Measurements from ENCODE around the gene CDHR1.

The CDHR1 gene

GRCh38 chr10:84190621-84191020 lies 3.7 kb upstream of the CDHR1 start:
- TF ChIP-seq TAF1 (IDR thresholded peaks at IDR 0.05; ENCODE audit: borderline replicate concordance, insufficient read depth, low read length) (no peak), POLR2AphosphoS5 (IDR thresholded peaks at IDR 0.05; ENCODE audit: low read depth, low read length) (no peak), REST (IDR thresholded peaks at IDR 0.05; ENCODE audit: insufficient read depth in 1 of 2, low read depth in 2 of 2, low read length in 2 of 2) (no peak), SIN3A (IDR thresholded peaks at IDR 0.05; ENCODE audit: borderline replicate concordance, insufficient read depth, low read length) (no peak), FOXP2 (optimal IDR thresholded peaks at IDR 0.05; ENCODE audit: borderline replicate concordance, extremely low read depth, extremely low read length, insufficient read depth) (no peak)

- TF ChIP-seq FOXP2 (optimal IDR thresholded peaks at IDR 0.05; ENCODE audit: borderline replicate concordance, extremely low read depth, extremely low read length, insufficient read depth), result no peak
- no peak for TF ChIP-seq REST (IDR thresholded peaks at IDR 0.05; ENCODE audit: insufficient read depth in 1 of 2, low read depth in 2 of 2, low read length in 2 of 2)
- no peak for TF ChIP-seq SIN3A (IDR thresholded peaks at IDR 0.05; ENCODE audit: borderline replicate concordance, insufficient read depth, low read length)
- TF ChIP-seq POLR2AphosphoS5 (IDR thresholded peaks at IDR 0.05; ENCODE audit: low read depth, low read length), result no peak
- TF ChIP-seq TAF1 (IDR thresholded peaks at IDR 0.05; ENCODE audit: borderline replicate concordance, insufficient read depth, low read length), result no peak
These were observed 3.2 kb upstream of the CDHR1 start for GRCh38 chr10:84191106-84191505.

- TF ChIP-seq POLR2AphosphoS5 (IDR thresholded peaks at IDR 0.05; ENCODE audit: low read depth, low read length), result no peak
- TF ChIP-seq SIN3A (IDR thresholded peaks at IDR 0.05; ENCODE audit: borderline replicate concordance, insufficient read depth, low read length), result no peak
- TF ChIP-seq TAF1 (IDR thresholded peaks at IDR 0.05; ENCODE audit: borderline replicate concordance, insufficient read depth, low read length), result no peak
- no peak for TF ChIP-seq FOXP2 (optimal IDR thresholded peaks at IDR 0.05; ENCODE audit: borderline replicate concordance, extremely low read depth, extremely low read length, insufficient read depth)
- TF ChIP-seq REST (IDR thresholded peaks at IDR 0.05; ENCODE audit: insufficient read depth in 1 of 2, low read depth in 2 of 2, low read length in 2 of 2), result no peak
These were observed 1.0 kb upstream of the CDHR1 start for GRCh38 chr10:84193327-84193726.

GRCh38 chr10:84193846-84194423 lies 402 bp upstream of the CDHR1 start:
- TF ChIP-seq TAF1 (IDR thresholded peaks at IDR 0.05; ENCODE audit: borderline replicate concordance, insufficient read depth, low read length) (no peak), SIN3A (IDR thresholded peaks at IDR 0.05; ENCODE audit: borderline replicate concordance, insufficient read depth, low read length) (no peak), FOXP2 (optimal IDR thresholded peaks at IDR 0.05; ENCODE audit: borderline replicate concordance, extremely low read depth, extremely low read length, insufficient read depth) (no peak), REST (IDR thresholded peaks at IDR 0.05; ENCODE audit: insufficient read depth in 1 of 2, low read depth in 2 of 2, low read length in 2 of 2) (no peak), POLR2AphosphoS5 (IDR thresholded peaks at IDR 0.05; ENCODE audit: low read depth, low read length) (no peak)

Data from PFSK-1 (cell line).